GM21786 (cell line): ENCODE measurements around the gene MLPH.

Experiments used
- ATAC-seq: cut with Tn5 transposase; IDR thresholded peaks from one replicate; pipeline ENCODE4 v1.9.1; 2021; ENCODE audit not compliant: unreplicated experiment

The MLPH gene

DNA sequence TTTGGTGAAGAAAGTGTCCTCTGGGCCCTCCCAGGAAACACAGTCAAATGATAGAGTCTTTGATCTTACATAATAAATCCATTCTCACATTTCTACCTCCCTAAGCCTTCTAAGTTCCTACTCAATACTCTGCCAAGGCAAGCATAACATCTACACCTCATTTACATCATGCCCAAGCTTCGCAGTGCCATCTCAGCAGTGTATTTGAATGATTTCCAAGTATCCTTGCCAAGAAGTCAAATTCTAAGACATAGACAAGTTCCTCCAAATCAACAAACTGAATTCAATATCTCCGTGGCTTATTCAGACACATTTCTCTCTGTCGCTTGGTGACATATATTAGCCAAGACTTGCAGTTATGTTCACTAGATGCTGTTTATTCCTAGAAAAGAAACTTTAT is 8.1 kb upstream of the MLPH start:
- no peak for ATAC-seq

DNA sequence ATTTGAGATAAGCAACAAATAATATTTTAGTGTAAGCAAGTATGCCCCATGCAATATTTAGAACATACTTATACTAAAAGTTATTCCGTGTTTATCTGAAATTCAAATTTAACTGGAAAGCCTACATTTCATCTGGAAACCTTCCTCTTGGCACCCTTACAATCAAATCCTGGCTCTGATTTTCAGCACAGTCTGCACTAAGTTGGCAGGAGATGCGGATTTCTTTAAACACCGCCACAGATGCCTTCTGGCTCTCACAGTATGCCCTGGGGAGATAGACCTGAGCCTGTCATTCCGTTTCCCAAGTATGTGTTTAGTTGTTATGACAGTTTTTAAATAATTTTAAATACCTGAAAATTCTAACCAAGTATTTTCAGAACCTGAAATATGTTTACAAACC is 7.3 kb upstream of the MLPH start:
- no peak for ATAC-seq

DNA sequence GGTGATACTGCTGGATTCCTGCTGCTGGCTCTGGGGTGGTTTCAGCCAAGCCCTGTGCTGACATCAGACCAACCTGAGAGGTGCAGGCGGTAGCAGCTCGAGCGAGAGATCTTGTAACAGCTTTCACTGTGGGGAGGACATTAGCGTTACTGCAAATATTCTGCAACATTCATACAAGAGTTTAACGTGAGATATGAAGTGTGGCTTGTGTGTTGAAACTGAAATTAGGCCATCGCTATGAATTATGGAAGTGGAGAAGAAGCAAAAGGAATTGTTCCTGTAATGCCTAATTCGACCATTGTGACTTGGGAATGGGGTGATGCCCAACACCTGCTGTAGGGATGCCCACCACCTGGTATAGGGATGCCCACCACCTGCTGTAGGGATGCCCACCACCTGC is 6.5 kb upstream of the MLPH start:
- ATAC-seq, result no peak

DNA sequence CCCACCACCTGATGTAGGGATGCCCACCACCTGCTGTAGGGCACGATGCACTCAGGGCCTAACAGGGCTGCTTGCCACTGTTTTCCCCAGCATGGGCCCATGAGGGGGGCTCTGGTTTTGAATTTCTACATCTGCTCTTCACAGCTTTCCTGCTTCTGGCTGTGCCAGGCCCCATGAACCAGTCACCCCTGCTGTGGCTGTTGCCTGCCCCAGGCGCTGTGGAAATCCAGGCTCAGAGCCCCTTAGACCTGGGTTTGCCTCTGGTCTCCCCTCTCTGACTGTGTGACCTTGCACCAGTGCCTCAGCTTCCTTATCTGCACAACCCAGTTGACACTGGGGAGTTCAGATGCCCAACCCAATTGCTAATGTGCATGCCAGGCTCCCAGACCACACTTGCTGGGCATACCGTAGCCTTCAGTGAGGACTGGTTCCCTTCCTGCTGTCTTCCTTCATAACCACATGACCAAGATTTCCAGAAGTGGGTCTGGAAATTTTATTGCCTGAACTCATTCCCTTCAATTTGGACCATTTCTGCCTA is 6.0 kb upstream of the MLPH start:
- ATAC-seq, result no peak

DNA sequence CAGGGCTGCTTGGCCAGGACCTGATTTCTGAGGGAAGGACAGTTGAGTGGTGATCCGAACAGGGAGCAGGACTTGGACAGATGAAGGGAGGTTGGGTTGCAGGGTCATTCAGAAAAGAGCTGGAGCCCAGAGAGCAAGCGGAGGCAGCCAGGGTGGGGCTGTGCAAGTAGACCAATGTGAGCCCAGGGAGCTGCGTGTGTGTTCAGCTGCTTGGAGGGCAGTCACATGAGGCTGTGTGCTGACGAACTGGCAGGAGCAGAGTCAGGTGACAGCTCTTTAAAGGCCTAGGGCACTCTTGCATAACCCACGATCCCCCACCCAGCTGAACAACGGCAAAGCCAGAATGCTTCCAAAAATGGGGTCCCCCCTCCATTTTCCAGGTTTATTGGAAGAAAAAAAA is 4.6 kb upstream of the MLPH start:
- no peak for ATAC-seq

DNA sequence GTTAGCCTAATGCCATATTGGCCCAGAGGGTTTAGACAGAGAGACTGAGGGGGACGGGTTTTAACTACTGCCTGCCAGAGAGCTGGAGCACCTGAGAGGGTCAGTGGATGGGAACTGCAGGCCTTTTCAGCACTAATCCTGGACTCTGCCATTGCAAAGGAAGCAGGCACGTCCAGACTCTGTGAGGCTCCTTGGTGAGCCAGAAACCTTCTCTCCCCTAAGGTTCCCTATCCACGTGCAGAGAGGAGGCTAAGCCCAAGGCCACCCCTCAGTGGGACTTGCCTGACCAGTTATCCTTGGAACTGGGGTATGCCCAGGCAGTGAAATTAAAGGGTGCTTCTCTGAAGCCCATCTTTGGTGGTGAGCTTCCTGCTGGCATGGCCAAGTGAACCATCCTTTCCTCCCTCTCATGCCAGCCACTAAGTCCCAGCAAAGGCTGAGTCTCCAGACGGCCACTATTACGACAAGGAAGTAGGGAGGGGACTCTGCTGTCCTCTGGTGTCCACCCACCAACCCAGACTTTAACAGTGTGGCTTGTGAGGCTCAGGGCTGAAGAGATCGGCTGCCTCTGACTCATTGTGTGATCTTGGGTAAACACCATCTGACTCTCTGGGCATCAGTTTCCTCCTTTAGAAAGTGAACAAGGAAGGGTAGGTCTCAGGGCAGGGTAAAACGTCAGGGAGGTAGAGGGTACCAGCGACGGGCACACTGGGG is 3.9 kb upstream of the MLPH start:
- ATAC-seq, result no peak

DNA sequence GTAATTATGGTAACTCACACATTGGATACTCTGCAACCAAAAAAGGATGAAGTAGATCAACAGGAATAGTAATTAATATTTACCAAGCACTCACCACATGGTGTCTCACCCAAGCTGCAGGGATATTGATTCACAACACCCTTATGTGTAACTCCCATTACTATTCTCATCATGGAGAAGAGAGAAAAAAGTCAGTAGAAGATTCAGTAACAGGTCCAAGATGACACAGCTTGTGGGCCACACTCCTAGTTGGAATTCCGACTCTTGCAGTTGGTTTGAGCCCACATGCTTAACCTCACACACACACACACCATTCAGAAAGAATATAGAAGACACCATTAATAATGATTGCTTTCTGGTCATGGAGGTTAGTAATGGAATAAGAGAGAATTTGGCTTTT is 1.7 kb upstream of the MLPH start:
- no peak for ATAC-seq

DNA sequence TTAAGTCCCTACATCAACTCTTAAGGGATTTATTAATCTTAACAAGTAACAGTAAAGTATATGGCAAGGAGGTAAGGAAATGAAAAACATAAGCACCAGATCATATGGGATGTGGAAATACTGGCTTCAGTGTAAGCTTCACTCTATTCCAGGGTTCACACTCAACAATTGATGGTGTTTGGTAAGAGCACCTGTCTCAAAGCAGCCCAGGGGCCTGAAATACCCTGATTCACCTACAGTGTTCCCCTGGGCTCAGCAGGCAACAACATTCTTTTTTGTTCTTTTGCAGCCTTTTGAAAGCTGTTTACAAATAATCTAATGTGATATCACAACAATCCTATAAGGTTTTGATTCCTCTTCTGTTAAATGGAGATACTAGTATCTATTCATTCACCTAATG is 1.2 kb upstream of the MLPH start:
- ATAC-seq, result no peak

DNA sequence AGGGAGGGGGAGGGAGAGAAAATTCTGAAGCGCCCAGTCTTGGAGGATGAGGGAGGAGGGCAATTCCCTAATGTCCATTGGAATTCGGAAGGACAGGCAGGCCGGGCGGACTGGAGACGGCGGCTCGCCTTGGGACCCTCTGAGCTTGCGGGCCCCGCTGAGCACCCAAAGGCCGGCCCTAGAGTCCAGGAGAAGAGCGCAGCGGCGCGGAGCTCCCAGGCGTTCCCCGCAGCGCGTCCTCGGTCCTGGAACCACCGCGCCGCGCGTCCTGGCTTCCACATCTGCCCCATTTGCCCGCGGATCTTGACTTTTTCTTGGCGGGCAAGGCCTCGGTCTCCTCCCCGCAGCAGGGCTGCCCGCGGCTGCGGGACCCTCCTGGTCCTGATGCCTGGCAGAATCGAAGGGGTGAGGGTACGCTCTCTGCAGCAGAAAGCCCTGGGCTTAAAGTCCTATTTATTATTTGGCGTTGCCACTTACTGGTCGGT is 675 bp upstream of the MLPH start:
- ATAC-seq, result no peak

DNA sequence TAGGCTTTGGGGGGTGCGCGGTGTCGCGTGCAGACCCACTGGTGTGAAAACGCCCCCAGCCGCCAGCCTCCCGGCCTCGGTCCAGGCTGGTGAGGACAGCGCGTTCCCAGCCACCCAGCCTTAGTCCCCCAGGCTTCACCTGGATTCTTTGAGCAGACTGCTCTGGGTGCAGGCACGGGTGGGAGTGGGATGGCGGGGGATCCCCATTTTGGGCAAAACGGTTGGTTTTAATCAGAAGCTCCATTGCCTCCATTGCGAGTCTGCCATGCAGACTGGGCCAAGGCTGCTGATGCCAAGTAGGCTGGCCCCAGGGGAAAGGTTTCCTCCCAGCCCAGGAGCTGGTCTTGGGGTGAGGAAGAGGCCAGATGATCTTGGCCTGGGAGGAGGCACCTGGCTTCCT is 445 bp downstream of the MLPH start:
- ATAC-seq, result no peak

DNA sequence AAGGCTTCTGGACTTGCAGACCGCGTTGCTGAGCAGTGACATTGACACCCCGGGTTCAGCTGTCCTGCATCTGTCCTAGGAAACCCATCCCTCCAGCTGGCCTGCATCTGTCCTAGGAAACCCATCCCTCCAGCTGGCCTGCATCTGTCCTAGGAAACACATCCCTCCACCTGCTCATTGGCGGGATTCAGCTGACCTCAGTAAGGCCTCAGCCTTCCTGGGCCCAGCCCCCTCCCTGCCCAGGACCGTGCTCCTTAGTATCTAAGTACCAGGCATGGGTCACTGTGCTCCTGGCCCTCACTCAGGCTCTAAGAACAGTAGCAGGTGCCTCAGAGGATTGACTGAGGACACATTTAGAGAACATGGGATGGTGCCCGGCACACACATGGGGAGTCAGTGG is 1.2 kb downstream of the MLPH start:
- no peak for ATAC-seq

DNA sequence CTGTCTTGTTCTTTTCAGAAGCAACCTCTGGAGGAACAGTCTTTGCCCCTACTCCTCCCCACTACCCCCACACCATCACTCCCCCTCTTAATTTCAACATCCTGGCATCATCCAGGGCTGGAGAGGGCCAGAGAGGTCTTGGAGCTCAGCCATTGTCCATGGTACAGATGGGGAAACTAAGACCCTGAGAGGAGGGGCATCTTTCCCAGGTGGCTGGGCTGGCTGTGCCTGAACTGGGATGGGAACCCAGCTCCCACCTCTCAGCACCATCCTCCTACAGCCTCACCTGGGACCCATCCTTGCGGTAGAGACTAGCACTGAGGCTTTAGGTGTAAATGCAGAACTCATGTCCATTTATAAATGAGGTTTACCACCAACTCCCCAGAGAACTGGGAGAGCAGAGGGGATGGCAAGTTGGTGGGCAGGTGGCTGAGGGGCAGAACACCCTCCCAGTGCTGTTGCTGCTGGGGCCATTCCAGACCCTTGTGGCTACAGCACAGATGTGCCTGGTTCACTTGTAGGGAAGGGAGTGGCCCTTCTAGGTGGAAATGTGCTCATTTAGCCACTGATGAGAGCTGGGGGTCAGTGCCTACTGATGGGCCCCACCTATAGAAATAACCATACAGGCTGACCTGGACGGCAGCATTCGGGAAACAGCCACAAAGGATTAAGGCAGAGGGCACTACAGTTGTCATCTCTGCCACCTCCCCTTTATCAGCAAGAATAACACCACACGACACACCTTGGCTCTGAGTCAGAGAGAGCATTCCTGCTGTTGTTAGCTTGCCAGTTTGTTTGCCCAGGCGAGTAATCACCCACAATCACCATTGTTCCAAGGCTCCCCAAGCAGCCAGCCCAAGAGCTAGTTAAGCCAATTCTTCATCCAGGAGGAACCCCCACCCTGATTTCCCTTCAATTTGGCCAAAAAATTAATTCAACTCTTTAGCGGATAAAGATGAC is 2.1 kb downstream of the MLPH start:
- no peak for ATAC-seq

DNA sequence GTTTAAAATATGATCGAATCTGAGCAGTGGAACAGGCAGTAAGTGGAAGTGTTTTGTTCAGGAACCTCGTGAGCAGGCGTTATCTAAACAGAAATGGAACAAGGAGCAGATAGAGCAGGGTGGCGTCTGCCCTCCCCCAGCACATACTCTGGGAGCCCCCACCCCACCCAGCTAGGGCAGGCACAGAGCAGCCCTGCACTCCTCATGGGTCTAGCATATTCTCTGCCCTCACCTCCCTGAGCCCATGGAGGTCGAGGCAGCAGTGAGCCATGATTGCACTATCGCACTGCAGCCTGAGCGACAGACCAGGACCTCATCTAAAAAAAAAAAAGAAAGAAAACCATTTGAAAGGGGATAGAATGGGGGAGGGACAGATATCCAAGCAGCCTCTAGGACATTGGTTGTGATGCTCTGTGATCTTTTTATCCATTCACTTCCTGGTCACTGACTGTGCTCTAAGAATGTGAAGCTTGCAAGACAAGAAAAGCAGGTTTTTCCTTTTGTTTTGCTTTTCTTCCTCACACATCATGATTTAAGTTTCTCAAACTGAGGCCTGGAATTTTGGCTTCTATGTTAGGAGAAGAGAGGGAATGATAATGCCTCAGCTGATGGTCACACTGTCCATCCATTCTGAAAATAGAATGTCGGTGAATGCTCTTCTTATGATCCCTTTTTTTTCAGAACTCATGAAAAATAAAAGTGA is 3.1 kb downstream of the MLPH start:
- ATAC-seq, result no peak

DNA sequence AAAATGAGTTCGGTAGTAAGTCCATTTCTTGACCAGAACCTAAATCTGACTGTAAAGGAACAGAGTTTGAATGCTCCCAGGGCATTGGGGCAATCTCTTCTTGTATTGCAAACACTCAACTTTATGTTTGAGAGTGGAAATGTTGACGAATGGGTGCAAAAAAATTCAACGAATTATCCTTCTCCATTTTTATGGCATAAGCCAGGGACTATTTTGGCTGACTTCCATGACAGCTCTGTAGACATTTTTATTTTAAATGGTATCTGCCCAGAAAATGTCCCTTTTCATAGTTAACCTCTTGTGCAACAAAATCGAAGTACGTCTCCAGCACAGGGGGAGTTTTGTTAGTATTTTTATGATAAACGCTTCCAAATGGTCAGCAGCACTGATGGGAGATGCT is 3.7 kb downstream of the MLPH start:
- ATAC-seq, result no peak

DNA sequence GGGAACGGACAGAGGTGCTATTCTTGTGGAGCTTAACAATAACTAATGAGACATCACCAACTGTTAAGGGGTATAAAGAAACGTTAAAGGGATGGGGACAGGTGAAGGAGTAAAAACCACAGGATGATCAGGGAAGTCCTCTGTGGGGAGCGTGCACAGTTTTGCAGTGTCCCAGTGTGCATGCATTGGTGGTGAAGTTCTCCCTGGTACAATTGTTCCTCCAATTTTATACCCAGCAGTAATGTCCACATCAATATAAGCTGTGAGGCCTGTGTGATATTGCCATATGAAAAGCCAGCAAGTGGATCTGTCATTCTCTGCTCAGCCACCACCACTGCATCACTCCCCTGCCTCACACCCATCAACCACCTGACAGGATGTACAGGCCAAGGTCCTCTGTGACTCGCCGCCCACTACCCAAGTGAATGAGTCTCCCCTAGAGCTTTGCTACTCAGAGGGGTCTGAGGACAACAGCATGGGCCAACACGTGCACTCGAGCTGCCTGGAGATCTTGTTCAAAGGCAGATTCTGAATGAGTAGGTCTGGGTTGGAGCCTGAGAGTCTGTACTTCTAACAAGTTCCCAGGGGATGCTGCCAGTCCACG is 4.6 kb downstream of the MLPH start:
- ATAC-seq, result no peak

DNA sequence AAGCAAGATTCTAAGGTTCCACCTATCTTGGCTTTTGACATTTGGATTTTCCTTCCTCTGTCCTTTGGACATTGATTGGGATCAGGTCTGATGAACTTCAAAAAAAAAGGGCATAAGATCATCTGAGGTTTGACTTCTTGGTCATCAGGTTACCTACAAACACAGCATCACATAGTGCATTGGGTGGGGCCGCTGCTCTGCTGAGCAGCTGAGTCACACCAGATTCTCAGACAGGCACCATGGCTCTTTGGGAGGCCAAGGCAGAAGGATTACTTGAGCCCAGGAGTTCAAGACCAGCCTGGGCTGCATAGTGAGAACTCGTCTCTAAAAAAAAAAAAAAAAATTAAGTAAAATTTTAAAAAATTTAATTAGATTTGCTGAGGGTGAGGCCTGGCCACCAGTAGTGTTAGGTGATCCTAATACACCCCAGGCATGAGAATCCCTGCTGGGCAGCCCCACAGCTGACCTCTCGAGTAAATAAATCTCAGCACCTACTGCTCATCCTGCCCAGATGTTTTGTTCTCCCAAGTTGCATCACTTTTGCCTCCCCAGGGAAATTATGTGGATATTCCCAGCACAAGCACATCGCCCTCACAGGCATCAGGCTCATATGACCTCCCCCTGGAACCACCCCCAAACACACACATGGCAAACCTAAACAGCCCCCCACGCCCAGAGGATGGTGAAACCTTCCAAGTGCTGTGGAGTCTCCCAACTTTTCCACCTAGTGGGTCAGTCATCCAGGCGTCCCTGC is 5.3 kb downstream of the MLPH start:
- no peak for ATAC-seq

DNA sequence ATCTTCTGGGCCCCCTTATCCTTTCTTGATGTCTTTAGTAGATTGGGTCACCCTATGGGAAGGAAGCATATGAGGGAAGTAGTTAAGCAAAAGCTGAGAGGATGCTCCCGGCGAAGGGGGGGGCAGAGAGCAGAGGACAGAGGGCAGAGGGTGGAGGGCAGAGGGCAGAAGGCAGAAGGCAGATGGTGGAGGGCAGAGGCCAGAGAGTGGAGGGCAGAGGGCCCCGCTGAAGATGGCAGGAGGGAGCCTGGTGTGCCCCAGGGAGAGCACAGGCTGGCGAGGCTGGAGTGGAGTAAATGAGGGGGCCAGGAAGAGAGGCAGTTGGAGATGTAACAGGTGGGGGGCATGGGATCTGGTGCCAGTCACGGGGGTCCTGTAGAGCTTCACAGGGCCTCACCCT is 7.0 kb downstream of the MLPH start:
- ATAC-seq, result no peak

DNA sequence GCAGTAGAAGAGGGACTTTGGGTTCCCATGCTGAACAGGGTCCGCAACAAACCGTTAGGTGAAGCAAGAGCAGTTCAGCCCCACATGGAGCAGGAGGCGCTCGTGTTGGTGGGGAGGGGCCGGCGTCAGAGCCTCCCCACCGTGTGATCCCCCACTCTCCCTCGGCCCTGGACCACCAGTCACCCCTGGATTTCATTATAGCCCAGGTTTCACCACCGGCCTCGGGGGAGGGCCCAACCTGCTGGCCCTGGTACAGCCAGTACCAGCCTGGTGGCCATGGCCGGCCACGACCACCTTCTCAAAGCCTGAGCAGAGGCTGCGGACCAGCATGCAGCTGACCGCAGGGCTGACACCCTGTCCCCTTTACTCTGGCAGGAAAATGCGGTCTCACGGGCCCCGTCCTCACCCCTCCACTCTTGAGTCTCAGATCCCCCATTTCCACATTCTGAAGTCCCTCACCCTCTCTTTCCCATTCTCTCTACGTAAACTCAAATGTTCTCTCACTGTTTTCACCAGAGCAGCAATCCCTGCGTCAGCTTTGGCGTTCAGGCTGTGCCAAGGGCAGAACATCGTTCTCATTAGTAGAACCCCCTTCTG is 8.6 kb downstream of the MLPH start:
- ATAC-seq, result no peak

DNA sequence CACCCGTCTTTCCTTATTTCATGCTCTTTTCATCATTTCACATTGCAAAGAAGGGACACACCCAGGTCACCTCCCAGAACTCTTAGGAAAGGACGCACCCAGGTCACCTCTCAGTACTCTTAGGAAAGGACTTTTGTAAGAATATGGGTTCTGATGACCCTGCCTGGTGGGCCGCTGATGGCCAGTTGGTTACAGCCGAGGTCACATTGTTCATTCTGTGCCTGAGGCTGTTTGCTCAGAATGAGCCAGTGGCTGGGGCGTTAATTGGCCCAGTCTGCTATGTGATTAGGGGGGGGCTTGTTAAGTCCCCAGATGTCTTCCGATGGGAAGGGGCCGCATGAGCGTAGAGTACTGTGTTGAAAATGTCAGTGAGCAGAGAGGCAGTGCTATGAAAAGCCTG is 9.4 kb downstream of the MLPH start:
- no peak for ATAC-seq
